ENCODE measurements around the gene MMP7.
"Not testable (repeated sequence)": the region's sequence is repeated elsewhere in the genome, so short reads cannot be mapped to it uniquely, and the experiment has no call there.

The MMP7 gene

DNA sequence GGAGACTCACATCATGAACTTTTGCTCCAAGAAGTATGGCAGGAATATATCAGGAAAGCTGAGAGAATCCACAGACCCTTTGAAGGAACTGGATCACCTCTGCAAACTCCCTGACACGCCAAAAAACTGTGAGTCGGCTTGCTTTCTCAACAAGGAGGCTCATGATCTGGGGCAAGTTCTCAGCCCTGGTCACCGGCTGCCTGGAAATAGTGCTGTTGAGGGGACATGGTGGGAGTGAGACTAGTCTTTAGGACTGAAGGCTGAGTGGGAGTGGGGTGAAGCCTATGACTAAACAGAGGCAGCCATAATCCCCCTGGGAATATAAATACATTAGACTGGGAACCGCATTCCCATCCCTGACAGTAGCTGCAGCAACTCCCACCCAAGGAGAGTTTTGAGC lies 8.4 kb upstream of the MMP7 start:
- no peak for DNase-seq

DNA sequence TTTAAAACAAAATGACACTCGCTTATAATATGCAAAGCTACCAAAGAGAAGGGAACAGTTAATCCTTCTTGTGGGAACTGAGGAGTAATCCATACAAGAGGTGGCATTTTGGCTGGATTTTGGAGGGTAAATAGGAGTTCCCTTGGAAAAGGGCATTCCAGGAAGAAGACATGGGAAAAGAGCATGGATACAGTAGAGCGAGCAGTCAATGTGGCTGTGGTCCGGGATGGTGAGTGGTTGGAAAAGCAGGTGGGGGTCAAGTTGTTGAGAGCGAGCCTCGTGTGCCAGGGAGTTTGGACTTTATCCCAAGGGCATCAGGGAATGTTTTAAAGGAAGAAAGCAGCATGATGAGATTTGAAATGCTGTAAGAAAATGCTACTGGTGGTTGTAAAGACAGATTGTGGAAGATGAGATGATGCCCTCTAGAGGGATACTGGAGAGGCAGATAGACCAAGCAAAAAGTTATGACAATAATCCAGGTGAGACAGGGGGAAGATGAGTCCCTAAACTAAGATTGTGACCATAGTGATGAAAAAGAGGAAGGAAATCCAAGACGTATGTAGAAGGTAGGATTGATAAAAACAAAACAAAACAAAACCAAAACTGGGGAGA lies 3.8 kb upstream of the MMP7 start:
- DNase-seq = peak; percentile 6

DNA sequence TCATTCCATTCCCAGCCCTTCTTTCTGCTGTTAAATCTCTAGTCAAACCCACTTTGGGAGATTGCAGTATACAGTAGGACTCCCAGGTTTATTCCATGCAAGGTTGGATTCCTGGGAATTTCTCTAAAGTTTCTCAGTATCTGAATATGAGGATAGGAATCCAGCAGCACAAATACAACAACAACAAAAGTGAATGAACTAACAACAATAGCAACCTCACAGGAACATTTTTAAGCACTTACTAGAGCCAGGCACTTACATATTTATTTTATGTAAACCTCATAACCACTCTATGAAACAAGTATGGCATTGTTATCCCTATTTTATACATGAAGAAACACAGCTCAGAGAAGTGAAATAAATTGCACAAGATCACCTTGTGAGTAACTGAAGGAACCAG lies 1.9 kb downstream of the MMP7 start:
- no peak for DNase-seq

DNA sequence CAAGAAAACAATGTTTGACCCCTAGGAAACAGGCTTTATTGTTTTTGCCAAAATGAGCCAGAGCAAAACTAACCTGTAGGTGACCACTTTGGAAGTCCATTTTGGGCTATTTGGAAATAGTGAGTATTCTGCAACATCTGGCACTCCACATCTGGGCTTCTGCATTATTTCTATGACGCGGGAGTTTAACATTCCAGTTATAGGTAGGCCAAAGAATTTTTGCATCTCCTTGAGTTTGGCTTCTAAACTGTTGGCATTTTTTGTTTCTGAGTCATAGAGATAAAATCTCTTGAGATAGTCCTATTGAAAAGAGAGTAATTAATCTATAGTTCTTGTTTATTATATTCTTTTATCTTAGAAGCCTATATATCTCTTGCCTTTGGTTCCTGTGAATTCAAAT lies 2.9 kb downstream of the MMP7 start:
- peak; percentile 3 for DNase-seq

DNA sequence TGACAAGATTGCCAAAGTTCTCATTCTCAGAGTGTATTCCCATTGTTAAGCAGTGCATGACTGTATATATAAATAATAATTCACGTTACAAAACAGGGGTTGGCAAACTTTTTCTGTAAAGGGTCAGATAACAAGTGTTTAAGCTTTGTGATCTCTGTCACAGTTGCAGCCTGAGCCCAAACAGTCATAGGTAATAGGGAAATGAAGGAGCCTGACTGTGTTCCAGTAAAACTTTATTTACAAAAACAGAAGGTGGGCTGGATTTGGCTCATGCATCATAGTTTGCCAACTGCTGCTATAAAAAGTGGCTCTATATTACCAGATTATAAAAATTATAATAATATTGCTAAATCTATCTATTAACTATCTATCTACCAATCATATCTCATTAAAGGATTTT lies 3.5 kb downstream of the MMP7 start:
- no peak for DNase-seq

DNA sequence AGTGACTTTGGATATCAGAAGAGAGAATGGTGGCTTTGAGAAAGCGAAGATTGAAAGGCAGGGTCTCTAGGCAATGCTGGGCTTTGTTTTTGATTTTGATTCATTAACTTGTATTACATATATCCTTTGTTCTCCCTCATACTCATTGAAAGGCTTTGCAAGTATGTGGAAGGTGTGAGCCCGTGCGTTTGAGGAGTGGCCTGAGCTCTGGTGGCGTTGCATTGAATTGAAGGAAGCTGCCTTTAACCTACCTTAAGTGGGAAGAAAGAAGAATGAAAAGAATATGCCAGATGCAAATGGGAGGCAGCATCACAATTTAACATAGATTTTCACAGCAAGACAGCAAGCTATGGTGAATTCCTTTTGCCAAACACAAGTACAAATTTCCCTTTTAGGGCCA lies 6.7 kb downstream of the MMP7 start:
- no peak for DNase-seq

DNA sequence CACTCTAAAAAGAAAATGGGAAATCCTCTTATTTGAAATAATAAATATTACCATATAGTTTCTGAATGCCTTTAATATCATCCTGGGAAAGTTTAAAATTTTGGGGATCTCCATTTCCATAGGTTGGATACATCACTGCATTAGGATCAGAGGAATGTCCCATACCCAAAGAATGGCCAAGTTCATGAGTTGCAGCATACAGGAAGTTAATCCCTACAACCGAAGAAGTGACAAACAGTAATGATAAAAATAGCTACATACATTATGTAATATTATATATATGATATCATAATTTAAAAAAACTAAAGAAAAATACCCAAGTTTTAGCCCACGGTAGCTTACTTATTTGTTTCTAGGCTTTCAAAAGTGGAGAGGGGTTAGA lies 7.4 kb downstream of the MMP7 start:
- DNase-seq = no peak

DNA sequence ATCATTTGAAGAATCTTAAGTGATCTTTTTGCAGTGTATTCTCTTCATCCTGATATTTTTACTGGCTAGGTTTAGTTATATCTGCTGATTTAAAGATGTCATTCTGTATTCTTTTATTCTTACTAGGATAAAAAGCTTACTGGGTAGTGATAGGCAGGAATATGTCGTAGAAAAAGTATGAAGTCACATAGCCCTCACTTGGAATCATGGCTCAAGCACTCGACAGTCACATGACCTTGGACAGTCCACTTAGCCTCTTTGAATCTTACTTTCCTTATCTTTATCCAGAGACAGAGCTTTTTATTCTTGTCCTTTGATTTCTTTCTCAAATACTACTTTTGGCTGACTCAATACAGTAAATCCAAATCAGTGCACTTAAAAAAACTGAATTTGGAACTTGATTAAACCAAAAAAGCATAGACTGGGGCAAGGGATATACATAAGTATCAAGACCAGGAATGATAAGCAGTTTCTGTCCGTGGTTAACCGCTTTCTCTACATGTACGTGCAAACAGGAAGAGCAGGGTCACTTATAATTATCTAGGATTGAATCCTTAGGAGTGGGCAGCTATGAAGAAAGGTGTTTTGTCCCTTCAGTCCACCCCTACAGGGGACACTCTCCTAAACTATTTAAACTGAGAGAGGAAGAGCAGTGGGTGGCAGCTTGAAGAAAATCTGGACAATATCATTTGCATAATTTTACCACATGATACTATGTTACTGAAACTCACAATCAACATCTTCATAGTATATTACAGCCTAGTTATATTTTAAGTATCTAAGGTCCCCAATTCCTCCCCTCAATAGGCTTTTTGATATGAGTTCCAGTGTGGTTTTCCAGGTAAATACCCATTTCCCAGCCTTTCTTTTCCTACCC lies 8.0 kb downstream of the MMP7 start:
- no peak for DNase-seq

DNA sequence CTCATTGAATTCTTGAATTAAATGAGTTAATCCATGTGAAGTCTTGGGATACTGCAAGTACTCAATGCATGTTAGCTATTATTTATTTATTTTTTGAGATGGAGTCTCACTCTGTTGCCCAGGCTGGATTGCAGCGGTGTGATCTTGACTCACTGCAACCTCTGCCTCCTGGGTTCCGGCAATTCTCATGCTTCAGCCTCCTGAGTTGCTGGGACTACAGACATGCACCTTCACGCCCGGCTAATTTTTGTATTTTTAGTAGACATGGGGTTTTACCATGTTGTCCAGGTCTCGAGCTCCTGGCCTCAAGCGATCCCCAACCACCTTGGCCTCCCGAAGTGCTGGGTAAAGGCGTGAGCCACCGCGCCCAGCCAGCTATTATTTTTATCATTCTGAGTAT lies 9.4 kb downstream of the MMP7 start:
- DNase-seq = no peak

DNA sequence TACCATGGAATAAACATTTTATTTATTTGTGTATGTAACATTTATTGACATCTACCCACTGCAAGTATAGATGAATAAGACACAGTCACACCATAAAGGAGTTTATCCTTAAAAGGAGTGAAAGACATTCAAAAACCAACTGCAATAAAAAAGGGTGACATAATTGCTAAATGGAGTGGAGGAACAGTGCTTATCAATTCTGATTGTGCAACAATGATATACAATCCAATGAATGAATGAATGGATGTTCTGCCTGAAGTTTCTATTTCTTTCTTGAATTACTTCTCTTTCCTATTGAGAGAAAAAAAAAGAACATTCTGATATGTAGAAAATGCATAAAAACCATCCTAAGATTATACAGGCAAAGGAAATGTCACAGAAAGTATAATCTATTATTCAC lies 10.0 kb downstream of the MMP7 start:
- no peak for DNase-seq

DNA sequence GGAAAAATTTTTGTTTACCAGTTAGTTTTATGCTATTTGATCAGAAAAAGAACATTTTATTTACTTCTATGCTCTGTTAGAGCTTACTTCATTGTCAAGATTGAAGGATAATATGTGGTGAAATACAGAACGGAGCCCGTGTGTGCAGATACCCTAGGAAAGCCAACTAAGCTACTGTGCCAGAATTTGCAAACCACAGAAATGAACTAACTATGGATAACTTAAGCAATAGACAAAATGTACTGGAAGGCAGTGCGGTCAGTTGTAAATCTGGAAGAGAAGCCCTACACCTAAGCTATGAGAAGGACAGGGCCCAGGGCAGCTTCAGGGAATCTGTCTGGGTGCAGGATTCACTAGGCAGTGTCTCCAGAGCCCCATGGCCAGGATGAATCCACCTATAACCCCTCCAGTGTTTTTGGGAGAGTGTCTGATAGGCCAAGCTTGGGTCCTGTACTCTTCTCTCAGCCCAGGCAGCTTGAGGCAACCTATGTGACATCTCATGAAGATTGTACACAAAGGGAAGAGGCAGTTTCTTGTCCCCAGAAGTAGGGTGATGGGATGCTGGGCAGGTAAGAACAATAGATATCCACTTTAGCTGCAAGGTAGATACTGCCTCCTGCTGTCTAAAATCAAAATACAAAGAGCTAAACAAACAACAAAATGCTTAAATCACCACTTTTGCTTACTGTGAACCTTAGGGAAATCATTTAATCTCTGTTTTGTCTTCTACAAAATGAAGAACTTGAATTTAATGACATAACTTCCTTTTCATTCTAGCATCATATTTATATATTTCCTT lies 12.1 kb downstream of the MMP7 start:
- no peak for DNase-seq

DNA sequence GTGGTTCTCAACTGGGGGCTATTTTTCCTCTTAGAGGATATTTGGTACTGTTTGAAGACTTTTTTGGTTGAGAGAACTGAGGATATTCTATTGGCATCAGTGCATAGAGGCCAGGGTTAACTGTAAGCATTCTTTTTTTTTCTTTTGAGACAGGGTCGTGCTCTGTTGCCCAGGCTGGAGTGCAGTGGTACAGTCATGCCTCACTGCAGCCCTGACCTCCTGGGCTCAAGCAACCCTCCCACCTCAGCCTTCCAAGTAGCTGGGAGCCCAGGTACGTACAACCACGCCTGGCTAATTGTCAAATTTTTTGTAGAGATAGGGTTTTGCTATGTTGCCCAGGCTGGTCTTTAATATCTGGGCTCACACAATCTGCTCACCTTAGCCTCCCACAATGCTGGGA lies 12.9 kb downstream of the MMP7 start:
- DNase-seq = no peak

DNA sequence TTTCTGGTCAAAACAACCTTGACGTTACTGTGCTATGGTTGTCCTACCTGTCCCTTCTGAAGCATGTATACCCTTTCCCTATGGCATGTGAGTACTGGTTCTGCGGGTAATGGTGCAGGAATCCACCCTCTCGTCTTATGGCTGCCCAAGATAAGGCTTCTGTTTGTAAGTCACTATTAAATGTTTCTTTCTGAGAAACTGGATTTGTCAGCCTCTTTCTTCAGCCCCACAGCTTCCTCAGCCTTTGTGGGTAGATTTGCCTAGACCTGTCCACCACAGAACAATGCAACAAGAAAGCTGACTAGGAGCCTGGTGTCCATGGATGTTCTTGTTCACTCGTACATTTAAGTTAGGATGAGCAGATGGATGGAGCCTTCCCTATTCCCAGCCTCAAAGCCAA lies 14.4 kb downstream of the MMP7 start:
- DNase-seq = no peak

DNA sequence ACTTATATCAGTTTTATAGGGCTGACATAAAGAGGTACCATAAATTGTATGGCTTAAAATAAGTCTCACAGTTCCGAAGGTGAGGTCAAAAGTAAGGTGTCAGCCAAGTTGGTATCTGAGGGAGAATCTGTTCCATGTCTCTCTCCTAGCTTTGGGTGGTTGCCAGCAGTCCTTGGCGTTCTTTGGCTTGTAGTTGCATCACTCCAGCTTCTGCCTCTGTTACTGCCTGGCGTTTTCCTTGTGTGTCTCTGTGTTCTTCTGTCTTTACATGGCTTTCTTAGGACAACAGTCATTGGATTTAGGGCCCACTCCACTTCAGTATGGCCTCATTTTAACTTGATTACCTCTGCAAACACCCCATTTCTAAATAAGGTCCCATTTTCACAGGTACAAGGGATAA lies 16.7 kb downstream of the MMP7 start:
- DNase-seq = peak; percentile 21

DNA sequence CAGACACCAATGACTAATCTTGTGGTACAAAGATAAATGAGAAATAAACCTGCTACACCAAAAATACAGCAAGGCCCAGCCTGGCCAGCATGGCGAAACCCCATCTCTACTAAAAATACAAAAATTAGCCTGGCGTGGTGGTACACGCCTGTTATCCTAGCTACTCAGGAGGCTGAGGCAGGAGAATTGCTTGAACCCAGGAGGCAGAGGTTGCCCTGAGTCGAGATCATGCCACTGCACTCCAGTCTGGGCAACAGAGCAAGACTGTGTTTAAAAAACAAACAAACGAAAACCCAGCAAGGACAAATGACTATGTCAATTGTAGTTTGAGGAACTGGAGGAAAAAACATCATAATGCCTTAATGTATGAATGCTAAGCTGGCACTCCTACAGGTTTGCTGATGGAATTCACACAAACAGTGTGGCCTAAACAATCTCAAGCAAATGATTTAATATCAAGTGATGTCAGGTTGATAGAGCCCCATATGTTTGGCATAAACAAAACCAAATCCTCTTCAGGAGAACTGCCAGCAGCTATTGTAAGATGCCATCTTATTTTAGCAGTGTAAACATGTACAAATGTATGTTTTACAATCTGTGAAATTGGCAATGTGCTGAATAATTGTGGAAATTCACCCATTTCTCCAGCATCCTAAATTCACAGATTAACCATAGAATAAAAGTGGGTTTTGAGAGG lies 20.0 kb downstream of the MMP7 start:
- DNase-seq = no peak

DNA sequence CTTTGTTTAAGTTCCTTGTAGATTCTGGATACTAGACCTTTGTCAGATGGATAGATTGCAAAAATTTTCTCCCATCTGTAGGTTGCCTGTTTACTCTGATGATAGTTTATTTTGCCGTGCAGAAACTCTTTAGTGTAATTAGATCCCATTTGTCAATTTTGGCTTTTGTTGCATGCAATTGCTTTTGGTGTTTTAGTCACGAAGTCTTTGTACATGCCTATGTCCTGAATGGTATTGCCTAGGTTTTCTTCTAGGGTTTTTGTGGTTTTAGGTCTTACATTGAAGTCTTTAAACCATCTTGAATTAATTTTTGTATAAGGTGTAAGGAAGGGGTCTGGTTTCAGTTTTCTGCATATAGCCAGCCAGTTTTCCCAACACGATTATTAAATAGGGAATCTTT lies 27.7 kb downstream of the MMP7 start:
- not testable (repeated sequence) for DNase-seq

DNA sequence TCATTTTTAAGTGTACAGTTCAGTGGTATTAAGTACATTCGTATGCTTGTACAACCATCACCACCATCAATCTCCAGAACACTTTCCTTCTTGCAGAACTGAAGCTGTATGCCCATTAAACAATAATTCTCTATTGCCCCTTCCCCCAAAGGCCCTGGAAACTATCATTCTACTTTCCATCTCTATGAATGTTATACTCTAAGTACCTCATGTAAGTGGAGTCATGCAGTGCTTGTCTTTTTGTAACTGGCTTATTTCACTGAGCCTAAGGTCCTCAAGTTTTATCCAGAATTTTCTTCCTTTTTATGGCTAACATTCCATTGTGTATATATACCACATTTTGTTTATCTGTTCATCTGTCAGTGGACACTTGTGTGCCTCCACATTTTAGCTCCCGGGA lies 29.7 kb downstream of the MMP7 start:
- no peak for DNase-seq

DNA sequence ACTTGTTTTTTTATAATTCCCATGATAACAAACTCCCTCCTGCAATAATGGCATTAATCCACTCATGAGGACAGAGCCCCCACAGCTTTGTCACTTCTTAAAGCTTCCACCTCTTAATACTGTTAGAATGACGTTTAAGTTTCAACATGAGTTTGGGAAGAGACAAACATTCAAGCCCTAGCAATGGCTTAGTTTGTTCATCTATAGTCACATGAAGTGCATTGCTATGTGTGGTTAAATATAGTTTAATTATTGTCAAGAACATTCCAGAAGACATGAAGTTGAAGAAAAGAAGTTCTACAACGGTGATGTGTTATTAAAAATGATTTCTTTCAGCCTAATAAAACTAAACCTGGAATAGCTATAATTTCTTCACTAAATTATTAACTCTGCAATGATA lies 30.6 kb downstream of the MMP7 start:
- no peak for DNase-seq

DNA sequence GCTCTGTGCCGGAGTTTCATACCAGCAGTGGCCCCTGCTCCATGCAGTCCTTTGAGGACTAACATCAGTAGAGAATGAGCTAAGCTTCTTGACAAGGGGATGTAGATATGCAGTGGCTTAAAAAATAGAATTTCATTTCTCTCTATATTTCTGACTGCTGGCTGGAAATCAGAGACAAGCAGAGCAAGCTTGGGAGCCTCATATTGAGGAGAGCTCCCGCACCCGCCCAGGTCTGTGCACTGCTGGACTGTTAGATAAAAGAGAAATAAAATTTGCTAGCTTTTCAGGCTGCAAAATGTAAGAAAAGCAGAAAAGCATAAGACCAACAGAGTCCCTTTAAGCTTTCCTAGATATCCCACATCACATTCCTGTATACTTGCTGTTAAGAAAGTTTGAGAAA lies 31.4 kb downstream of the MMP7 start:
- DNase-seq = no peak

DNA sequence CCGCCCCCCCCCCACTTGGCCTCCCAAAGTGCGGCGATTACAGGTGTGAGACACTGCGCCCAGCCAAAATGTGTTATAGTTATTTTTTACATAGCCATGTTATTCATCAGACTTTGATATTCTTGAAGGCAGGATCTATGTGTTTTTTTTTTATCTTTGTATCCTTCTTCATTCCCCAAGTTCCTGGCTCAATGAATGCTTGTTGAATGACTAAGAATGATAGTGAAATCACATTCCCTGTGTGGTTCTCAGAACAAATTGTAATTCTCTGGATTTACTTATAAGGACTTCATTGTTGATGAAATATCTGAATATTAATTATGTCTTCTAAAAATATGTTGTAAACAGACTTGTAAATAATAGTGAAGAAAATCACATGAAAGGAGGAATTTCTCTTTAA lies 33.5 kb downstream of the MMP7 start:
- peak; percentile 38 for DNase-seq

DNA sequence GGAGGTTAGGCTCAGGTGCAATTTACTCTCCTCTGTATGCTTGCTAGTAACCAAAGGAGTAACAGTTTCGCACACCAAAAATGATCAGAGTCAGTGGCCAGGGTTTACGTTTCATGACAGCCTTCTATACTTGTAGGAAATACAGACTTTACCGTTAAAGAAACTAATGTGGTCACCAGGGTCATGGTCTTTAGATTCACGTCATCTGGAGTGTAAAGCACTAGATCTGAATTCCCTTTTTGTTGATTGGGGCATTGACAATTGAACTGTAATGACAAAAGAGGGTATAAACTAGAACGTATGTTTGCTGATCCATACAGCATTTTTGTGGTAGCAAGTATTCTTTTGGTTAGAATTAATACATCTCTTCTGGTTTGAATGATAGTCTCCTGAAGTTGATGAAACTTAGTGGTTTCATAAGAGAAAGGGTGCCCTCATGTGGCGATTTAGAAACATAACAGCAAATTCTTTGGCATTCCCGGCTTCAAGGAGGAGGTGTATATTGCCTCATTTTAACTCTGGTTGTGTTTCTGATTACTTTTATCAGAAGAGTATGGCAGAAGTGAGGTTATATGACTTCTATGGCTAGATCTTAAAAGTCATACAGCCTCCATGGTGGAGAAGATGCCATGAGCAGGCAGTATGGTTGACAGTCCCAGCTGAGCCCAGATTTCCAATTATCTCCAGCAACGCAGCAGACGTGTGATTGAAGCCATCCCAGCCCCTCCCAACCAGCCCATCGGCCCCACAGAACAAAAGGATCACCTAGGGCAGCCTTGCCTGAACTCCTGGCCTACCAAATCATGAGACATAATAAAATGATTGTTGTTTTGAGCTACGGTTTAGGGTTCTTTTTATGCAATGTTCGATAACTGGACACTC lies 35.1 kb downstream of the MMP7 start:
- peak; percentile 88 for DNase-seq

DNA sequence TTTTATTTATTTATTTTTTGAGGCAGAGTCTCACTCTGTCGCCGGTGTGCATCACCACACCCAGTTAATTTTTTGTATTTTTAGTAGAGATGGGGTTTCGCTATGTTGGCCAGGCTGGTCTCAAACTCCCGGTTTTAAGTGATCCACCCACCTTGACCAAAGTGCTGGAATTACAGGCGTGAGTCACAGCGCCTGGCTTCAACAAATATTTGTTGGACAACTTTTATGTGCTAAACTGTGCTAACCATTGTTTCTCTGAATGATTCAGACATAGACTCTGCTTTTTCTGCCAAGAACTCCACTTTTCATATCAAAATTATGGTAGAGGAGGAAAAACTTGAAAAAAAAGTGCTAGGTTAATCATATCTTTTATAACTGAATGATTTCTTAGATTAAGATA lies 36.3 kb downstream of the MMP7 start:
- DNase-seq = peak; percentile 31
